Stomach smooth muscle (tissue), 2 donors: Measurements from ENCODE around the gene CRKL.

Source experiments
- H3K27ac ChIP-seq: one replicate; pipeline ENCODE4 v1.7.0; 2013; ENCODE audit warnings: mild to moderate bottlenecking, low read length, inconsistent platforms
- H3K27me3 ChIP-seq, 2 donors: one replicate each; pipeline ENCODE4 v1.7.0; 2013; ENCODE audit warnings: low read length in 2 of 2; ENCODE audit not compliant: insufficient read depth in 2 of 2, control insufficient read depth in 1 of 2
- H3K36me3 ChIP-seq, 2 donors: one replicate each; pipeline ENCODE4 v1.7.0; 2013; ENCODE audit warnings: low read length in 2 of 2; ENCODE audit not compliant: control insufficient read depth in 2 of 2, insufficient read depth in 2 of 2
- H3K4me1 ChIP-seq: one replicate; pipeline ENCODE4 v1.7.0; 2013; ENCODE audit warnings: low read length; ENCODE audit not compliant: control insufficient read depth, insufficient read depth
- H3K4me3 ChIP-seq, 2 donors: one replicate each; pipeline ENCODE4 v1.7.0; 2013; ENCODE audit warnings: low read length in 2 of 2
- H3K9ac ChIP-seq, 2 donors: one replicate each; pipeline ENCODE4 v1.7.0; 2013; ENCODE audit warnings: low read length in 2 of 2, mild to moderate bottlenecking in 1 of 2
- H3K9me3 ChIP-seq, 2 donors: one replicate each; pipeline ENCODE4 v1.7.0; 2013; ENCODE audit warnings: low read length in 2 of 2; ENCODE audit not compliant: control insufficient read depth in 2 of 2
- donor health status: healthy.
- donor health status: Pancreatic carcinoma.

The CRKL gene

GRCh38 chr22:20953342-20953608, 36.1 kb downstream of the CRKL start:
- H3K27me3 ChIP-seq: no peaks in the 10 kb centered on the region
- no peak overlapping the region for H3K9ac ChIP-seq
- H3K4me1 ChIP-seq: peaks cover 13% of the 10 kb centered on the region
- no peak overlapping the region for H3K4me3 ChIP-seq
- H3K36me3 ChIP-seq: peaks cover 31 to 35% of the 10 kb centered on the region in 2 donors
- no peak overlapping the region for H3K27ac ChIP-seq
- H3K9me3 ChIP-seq: no peaks in the 10 kb centered on the region

GRCh38 chr22:20953668-20954500, 36.7 kb downstream of the CRKL start:
- Histone ChIP-seq H3K9ac (no peak overlapping the region), H3K4me1 (peaks cover 15% of the 10 kb centered on the region), H3K27ac (no peak overlapping the region), H3K27me3 (no peaks in the 10 kb centered on the region), H3K36me3 (peaks cover 31 to 35% of the 10 kb centered on the region in 2 donors), H3K4me3 (no peak overlapping the region), H3K9me3 (no peaks in the 10 kb centered on the region)

DNA sequence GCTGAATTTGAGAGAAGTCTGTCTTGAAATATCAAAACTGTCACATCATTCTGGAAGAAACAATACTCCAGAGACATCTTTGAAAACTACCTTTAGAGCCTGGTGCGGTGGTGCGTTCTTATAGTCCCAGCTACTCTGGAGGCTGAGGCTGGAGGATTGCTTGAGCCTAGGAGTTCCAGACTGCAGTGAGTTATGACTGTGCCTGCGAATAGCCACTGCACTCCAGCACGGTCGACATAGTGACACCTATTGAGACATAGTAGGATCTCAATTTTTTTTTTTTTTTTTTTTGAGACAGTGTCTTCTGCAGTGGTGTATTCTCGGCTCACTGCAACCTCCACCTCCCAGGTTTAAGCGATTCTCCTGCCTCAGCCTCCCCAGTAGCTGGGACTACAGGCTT, 38.3 kb downstream of the CRKL start:
- Histone ChIP-seq H3K4me3 (no peak overlapping the region), H3K27ac (no peak overlapping the region), H3K9me3 (no peaks in the 10 kb centered on the region), H3K36me3 (peaks cover 25 to 27% of the 10 kb centered on the region in 2 donors), H3K4me1 (peaks cover 15% of the 10 kb centered on the region), H3K27me3 (no peaks in the 10 kb centered on the region), H3K9ac (no peak overlapping the region)

DNA sequence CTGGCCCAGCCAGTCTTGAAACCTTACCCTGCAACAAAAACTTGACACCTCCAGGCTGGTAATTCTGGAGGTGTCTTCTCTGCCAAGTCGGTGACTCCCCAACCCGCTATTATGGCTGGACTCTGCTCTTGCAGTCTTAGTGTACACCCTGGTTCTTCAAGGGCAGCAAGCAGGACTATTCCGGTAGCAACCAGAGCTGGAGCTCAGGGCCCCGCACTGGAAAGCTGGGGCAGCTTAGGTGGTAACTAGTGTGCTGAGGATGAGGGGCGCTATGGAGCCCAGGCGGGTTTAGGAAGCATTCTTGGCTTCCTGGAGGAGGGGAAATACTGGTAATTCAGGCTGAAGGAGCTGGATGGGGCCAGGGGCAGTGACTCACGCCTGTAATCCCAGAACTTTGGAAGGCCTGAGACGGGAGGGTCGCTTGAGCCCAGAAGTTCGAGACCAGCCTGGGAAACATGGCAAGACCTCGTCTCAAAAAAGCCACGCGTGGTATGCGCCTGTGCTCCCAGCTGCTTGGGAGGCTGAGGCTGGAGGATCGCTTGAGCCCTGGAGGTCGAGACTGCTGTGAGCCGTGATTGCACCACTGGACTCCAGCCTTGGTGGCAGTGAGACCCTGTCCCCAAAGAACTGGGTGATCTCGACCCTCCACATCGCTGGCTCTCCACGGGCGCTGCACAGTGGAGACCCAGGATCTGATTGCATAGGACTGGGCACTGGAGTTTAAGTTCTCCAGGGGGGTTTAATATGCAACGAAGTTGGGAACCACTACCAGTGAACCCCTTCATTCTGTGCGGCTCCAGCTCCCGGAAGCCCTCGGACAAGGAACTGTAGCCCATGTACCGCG, 39.3 kb downstream of the CRKL start:
- H3K4me3 ChIP-seq: peak overlapping the region; percentile 63 to 82
- H3K4me1 ChIP-seq: peaks cover 15% of the 10 kb centered on the region
- H3K9me3 ChIP-seq: no peaks in the 10 kb centered on the region
- H3K36me3 ChIP-seq: peaks cover 15 to 18% of the 10 kb centered on the region in 2 donors
- no peak overlapping the region for H3K27ac ChIP-seq
- no peaks in the 10 kb centered on the region for H3K27me3 ChIP-seq
- peak overlapping the region; percentile 58 to 63 for H3K9ac ChIP-seq

DNA sequence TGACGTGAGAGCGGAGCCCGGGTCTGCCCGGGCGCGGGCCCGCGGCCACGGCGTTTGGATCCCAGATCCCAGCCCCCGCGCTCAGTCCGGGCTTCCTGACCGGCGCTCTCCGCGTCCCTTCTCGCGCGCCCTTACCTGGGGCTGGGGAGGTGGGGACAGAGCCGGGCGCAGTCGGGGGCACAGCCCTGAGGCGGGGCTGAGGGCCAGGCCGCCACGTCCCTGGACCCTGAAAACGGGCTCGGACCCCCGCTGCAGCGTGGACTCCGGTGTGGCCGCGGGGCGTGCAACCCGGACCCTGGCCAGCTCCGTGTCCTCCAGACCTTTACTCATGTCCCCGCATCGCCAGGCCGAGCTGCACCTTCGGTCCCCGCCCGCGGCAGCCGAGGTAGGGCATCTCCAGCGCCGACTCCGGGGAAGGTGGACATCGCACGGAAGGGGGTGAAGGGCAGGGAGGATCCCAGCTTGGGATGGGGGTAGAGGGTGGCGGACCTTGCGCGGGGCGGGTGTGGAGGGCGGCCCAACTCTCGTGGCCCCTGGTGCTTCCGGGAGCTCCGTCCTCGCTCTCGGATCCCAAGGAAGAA, 40.0 kb downstream of the CRKL start:
- Histone ChIP-seq H3K9ac (peak overlapping the region; percentile 58 to 63), H3K27ac (no peak overlapping the region), H3K36me3 (peaks cover 9 to 12% of the 10 kb centered on the region in 2 donors), H3K9me3 (no peaks in the 10 kb centered on the region), H3K4me1 (peaks cover 15% of the 10 kb centered on the region), H3K4me3 (peak overlapping the region; percentile 63 to 82), H3K27me3 (no peaks in the 10 kb centered on the region)

DNA sequence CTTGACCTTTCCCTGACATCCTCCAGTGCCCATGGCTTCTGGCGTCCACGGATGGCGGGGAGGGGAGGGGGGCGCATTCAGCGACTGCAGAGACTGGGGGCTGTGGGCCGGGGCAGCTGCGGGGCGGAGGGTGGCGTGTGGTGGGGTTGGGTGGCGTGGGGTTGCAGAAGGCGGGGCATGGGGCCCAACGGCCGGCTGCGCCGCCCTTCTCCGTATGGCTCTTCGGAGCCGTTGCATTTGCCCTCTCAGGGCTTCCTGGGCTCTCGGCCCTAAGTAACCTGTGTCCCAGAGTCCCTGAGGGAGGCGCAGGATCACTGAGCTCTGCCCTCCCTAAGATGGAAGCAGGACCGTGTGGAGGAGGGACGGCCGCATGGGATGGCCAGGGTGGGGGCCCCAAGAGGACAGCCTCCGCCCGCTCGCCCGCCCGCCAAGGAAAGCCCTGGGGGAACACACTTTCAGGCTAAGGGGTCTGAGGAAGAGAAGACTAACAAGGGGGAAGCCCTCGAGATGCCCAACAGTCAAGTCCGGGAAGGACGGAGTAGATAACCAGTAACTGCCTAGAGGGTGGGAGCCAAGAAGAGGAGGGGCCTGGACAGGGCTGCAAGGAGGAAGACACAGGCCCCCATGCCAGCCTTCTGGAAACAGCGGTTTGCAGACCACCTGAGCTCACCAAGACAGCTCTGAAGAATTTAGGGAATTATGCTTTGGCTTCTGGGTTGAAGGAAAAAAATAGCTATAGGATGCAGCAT, 40.6 kb downstream of the CRKL start:
- no peaks in the 10 kb centered on the region for H3K9me3 ChIP-seq
- no peak overlapping the region for H3K27ac ChIP-seq
- H3K27me3 ChIP-seq: peaks cover 0 to 2% of the 10 kb centered on the region in 2 donors
- peak overlapping the region; percentile 63 to 82 for H3K4me3 ChIP-seq
- H3K36me3 ChIP-seq: peaks cover 4 to 7% of the 10 kb centered on the region in 2 donors
- H3K9ac ChIP-seq: peak overlapping the region; percentile 47 to 63
- H3K4me1 ChIP-seq: peaks cover 15% of the 10 kb centered on the region

DNA sequence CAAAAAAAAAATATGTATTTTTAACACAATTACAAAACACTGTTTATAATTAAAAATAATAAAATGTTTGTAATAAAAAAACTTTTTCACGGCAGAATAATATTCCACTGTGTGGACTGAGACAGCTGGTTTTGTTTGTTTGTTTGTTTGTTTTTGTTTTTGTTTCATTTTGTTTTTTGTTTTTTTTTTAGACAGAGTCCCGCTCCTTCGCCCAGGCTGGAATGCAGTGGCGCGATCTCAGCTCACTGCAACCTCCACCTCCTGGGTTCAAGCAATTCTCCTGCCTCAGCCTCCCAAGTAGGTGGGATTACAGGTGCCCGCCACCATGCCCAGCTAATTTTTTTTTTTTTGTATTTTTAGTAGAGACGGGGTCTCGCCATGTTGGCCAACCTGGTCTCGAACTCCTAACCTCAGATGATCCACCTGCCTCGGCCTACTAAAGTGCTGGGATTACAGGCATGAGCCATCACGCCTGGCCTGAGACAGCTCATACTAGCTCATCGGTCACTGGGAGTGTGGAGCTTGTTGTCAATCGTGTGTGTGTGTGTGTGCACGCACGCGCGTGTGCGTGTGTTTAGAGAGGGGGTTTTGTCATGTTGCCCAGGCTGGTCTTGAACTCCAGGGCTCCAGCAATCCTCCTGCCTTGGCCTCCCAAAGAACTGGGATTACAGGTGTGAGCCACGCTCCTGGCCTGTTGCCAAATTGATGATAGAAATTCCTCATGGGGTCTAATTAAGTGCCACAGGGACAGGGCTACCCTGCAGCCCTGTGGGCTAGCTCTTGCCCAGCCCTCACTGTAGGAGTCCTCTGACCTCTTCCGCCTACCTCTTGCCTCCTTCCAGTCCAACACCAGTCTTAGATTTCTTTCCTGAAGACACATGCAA, 42.6 kb downstream of the CRKL start:
- Histone ChIP-seq H3K9me3 (no peaks in the 10 kb centered on the region), H3K4me3 (no peak overlapping the region), H3K27ac (no peak overlapping the region), H3K27me3 (peaks cover 0 to 12% of the 10 kb centered on the region in 2 donors), H3K9ac (no peak overlapping the region), H3K4me1 (peaks cover 19% of the 10 kb centered on the region), H3K36me3 (no peaks in the 10 kb centered on the region)

- no peak overlapping the region for H3K9ac ChIP-seq
- no peak overlapping the region for H3K4me3 ChIP-seq
- H3K36me3 ChIP-seq: no peaks in the 10 kb centered on the region
- peaks cover 24% of the 10 kb centered on the region for H3K4me1 ChIP-seq
- H3K9me3 ChIP-seq: no peaks in the 10 kb centered on the region
- H3K27ac ChIP-seq: no peak overlapping the region
- H3K27me3 ChIP-seq: peaks cover 0 to 12% of the 10 kb centered on the region in 2 donors
Observed at GRCh38 chr22:20960609-20961008, 43.4 kb downstream of the CRKL start.

GRCh38 chr22:20962491-20962945, 45.3 kb downstream of the CRKL start:
- Histone ChIP-seq H3K27ac (no peak overlapping the region), H3K4me3 (no peak overlapping the region), H3K27me3 (peaks cover 0 to 12% of the 10 kb centered on the region in 2 donors), H3K9ac (no peak overlapping the region), H3K36me3 (no peaks in the 10 kb centered on the region), H3K9me3 (no peaks in the 10 kb centered on the region), H3K4me1 (peaks cover 16% of the 10 kb centered on the region)
